GM11168 (cell line): Measurements from ENCODE around the gene LSM14A.
"Not testable (repeated sequence)": the region's sequence is repeated elsewhere in the genome, so short reads cannot be mapped to it uniquely, and the experiment has no call there.

Experiments
- in situ Hi-C: fragments of 300-500 bp; cut with MboI; formaldehyde crosslinking; loops from one replicate; pipeline ENCODE4 v1.12.0; 2022; ENCODE audit warnings: low sequenced_read_pairs; ENCODE audit not compliant: unreplicated experiment

LSM14A gene

GRCh38 chr19:34171877-34172660 lies at the start of gene LSM14A:
LSM14A (plus strand) TSS chr19:34172504; CDS start chr19:34172643, 139 bp downstream.
- in situ Hi-C loops = no loop called here

GRCh38 chr19:34124828-34125227 lies 47.5 kb upstream of the LSM14A start:
- in situ Hi-C loops = no loop called here

- in situ Hi-C loops = no loop called here
Measured at GRCh38 chr19:34126966-34127365, 45.3 kb upstream of the LSM14A start.

- in situ Hi-C loops = no loop called here
Measured at GRCh38 chr19:34127684-34128189, 44.6 kb upstream of the LSM14A start.

GRCh38 chr19:34128558-34129250 lies 43.6 kb upstream of the LSM14A start:
- in situ Hi-C loops = no loop called here

GRCh38 chr19:34131100-34131499 lies 41.2 kb upstream of the LSM14A start:
- in situ Hi-C loops = no loop called here

GRCh38 chr19:34132145-34132544 lies 40.2 kb upstream of the LSM14A start:
- in situ Hi-C loops = not testable (repeated sequence)

GRCh38 chr19:34132706-34133105 lies 39.6 kb upstream of the LSM14A start:
- in situ Hi-C loops = not testable (repeated sequence)

- in situ Hi-C loops = no loop called here
Measured at GRCh38 chr19:34134190-34135053, 37.9 kb upstream of the LSM14A start.

GRCh38 chr19:34135054-34135800 lies 37.1 kb upstream of the LSM14A start:
- in situ Hi-C loops = no loop called here

- in situ Hi-C loops = no loop called here
Measured at GRCh38 chr19:34135821-34136611, 36.3 kb upstream of the LSM14A start.

- in situ Hi-C loops = no loop called here
Measured at GRCh38 chr19:34141025-34141424, 31.3 kb upstream of the LSM14A start.

- in situ Hi-C loops = no loop called here
Measured at GRCh38 chr19:34142440-34142839, 29.9 kb upstream of the LSM14A start.

GRCh38 chr19:34145741-34146202 lies 26.5 kb upstream of the LSM14A start:
- in situ Hi-C loops = no loop called here

- in situ Hi-C loops = no loop called here
Measured at GRCh38 chr19:34148658-34149185, 23.6 kb upstream of the LSM14A start.

GRCh38 chr19:34149873-34150272 lies 22.4 kb upstream of the LSM14A start:
- in situ Hi-C loops = no loop called here

- in situ Hi-C loops = no loop called here
Measured at GRCh38 chr19:34150558-34150957, 21.7 kb upstream of the LSM14A start.

- in situ Hi-C loops = no loop called here
Measured at GRCh38 chr19:34151439-34151838, 20.9 kb upstream of the LSM14A start.

- in situ Hi-C loops = no loop called here
Measured at GRCh38 chr19:34154401-34154800, 17.9 kb upstream of the LSM14A start.
